PC-3 (cell line): ENCODE measurements around the gene PCDH1. TPM values are rescaled to one million over a fixed set of nuclear protein-coding genes. Genes with fewer than 3 reads are reported as not detected.

ENCODE experiments used
- ATAC-seq: fragments of 200-7000 bp; cut with Tn5 transposase; 2 replicates; pipeline ENCODE4 v1.9.1; 2020; ENCODE audit warnings: mild to moderate bottlenecking, moderate library complexity
- BruUV-seq: library from RNA; stranded (reverse); fragments of 400-500 nt; replicated peaks from 2 replicates; lab custom pipeline; 2021; lab: Mats Ljungman, UMichigan
- CTCF ChIA-PET: fragments of 300-600 bp; sonication (Branson Sonifier 250); formaldehyde crosslinking; loops from one replicate; lab custom pipeline; 2022; ENCODE audit warnings: antibody characterized with exemption; lab: Charles Lee
- POLR2A ChIA-PET: fragments of 300-600 bp; sonication (Branson Sonifier 250); formaldehyde crosslinking; loops from one replicate; lab custom pipeline; 2022; ENCODE audit warnings: antibody characterized with exemption; ENCODE audit not compliant: unreplicated experiment; lab: Charles Lee
- DNase-seq: peaks from one replicate; pipeline ENCODE4 v3.0.0-alpha.2; 2015
- H2AFZ ChIP-seq: fragments of 300-600 bp; sonication (generic); 2 replicates; pipeline ENCODE4 v1.6.0; 2016; ENCODE audit warnings: antibody characterized with exemption, low read length
- H3F3A ChIP-seq: fragments of 300-600 bp; sonication (generic); one replicate; pipeline ENCODE4 v1.6.0; 2017; ENCODE audit warnings: antibody characterized with exemption, low read length, control low read depth, mild to moderate bottlenecking; ENCODE audit not compliant: unreplicated experiment
- H3K27ac ChIP-seq: fragments of 300-600 bp; sonication (generic); 2 replicates; pipeline ENCODE4 v1.5.1; 2016; ENCODE audit warnings: mild to moderate bottlenecking, low read length
- H3K27me3 ChIP-seq: fragments of 300-600 bp; sonication (generic); 2 replicates; pipeline ENCODE4 v1.6.1; 2016; ENCODE audit warnings: low read length, mixed read lengths
- H3K36me3 ChIP-seq: fragments of 300-600 bp; sonication (generic); 2 replicates; pipeline ENCODE4 v1.6.1; 2016; ENCODE audit warnings: low read depth, mixed run types, low read length, mixed read lengths
- H3K4me1 ChIP-seq: fragments of 300-600 bp; sonication (generic); 2 replicates; pipeline ENCODE4 v1.5.1; 2016; ENCODE audit warnings: low read length; ENCODE audit not compliant: insufficient read depth
- H3K4me2 ChIP-seq: fragments of 300-600 bp; sonication (generic); 2 replicates; pipeline ENCODE4 v1.6.0; 2016; ENCODE audit warnings: low read length
- H3K4me3 ChIP-seq: fragments of 300-600 bp; sonication (generic); 2 replicates; pipeline ENCODE4 v1.5.1; 2016; ENCODE audit warnings: mild to moderate bottlenecking, low read length, mixed read lengths
- H3K79me2 ChIP-seq: fragments of 300-600 bp; sonication (generic); 2 replicates; pipeline ENCODE4 v1.6.1; 2017; ENCODE audit warnings: low read length, mixed read lengths
- H3K9ac ChIP-seq: fragments of 300-600 bp; sonication (generic); 2 replicates; pipeline ENCODE4 v1.6.0; 2016; ENCODE audit warnings: mild to moderate bottlenecking, low read length
- H3K9me2 ChIP-seq: fragments of 300-600 bp; sonication (generic); replicated peaks from 2 replicates; pipeline ENCODE4 v1.6.1; 2016; ENCODE audit warnings: mixed run types, low read length, mixed read lengths
- H3K9me3 ChIP-seq: fragments of 300-600 bp; sonication (generic); 2 replicates; pipeline ENCODE4 v1.6.1; 2016; ENCODE audit warnings: low read length, mixed read lengths
- H4K20me1 ChIP-seq: fragments of 300-600 bp; sonication (generic); 2 replicates; pipeline ENCODE4 v1.6.1; 2016; ENCODE audit warnings: low read length, mixed read lengths
- EZH2 ChIP-seq: fragments of 300-600 bp; sonication (generic); IDR thresholded peaks from one replicate; pipeline ENCODE4 v1.6.1; 2017; ENCODE audit warnings: antibody characterized with exemption, mild to moderate bottlenecking, low read length; ENCODE audit not compliant: unreplicated experiment
- EZH2phosphoT487 ChIP-seq: fragments of 300-600 bp; sonication (generic); IDR thresholded peaks from 2 replicates; pipeline ENCODE4 v1.6.1; 2018; ENCODE audit warnings: mild to moderate bottlenecking, antibody characterized with exemption, low read length, borderline replicate concordance
- intact Hi-C: fragments of 100-400 bp; cut with micrococcal nuclease; formaldehyde crosslinking; loops from 2 replicates; pipeline ENCODE4 v1.9.0; 2023
- total RNA-seq: library from RNA; depleted of rRNA; stranded (reverse); fragments of >200 nt; gene quantifications from 2 replicates; pipeline ENCODE4 v1.2.3, GENCODE V29; 2014
- TF ChIP-seq, protein P1 (sequence below): fragments of 300-600 bp; sonication (generic); conservative IDR thresholded peaks from 2 replicates; pipeline ENCODE4 v1.5.1; 2017; ENCODE audit warnings: antibody characterized with exemption, low read depth, mild to moderate bottlenecking, low read length

Gene PCDH1
- total RNA-seq, 1 experiment from 2014 or later = 55.8 TPM

DNA sequence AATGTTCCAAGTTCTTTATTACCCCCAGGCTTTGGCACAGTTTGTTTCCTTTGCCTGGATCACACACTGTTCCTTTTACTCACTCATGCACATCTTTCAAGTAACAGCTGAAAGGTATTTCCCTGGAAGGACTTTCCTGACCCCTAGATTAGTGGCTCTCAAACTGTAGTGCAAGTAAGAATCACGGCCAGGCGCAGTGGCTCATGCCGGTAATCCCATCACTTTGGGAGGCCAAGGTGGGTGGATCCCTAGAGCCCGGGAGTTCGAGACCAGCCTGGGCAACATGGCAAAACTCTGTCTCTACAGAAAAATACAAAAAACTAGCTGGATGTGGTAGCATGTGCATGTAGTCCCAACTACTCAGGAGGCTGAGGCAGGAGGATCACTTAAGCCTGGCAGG is 26.3 kb upstream of the PCDH1 start:
- CTCF ChIA-PET = no interaction called here
- intact Hi-C loops = no loop called here
- Histone ChIP-seq H3K9me2 (no peaks in the 10 kb centered on the region), H2AFZ (no peak overlapping the region), H3K4me2 (no peak overlapping the region), H3K4me3 (no peak overlapping the region), H3K4me1 (peaks cover 5% of the 10 kb centered on the region; the same call in 1 of the 2 replicates), H3F3A (no peaks in the 10 kb centered on the region), H3K36me3 (no peaks in the 10 kb centered on the region), H3K9ac (no peak overlapping the region), H4K20me1 (no peaks in the 10 kb centered on the region), H3K27ac (no peak overlapping the region), H3K9me3 (no peaks in the 10 kb centered on the region), H3K79me2 (no peaks in the 10 kb centered on the region), H3K27me3 (no peaks in the 10 kb centered on the region)
- DNase-seq (no peak), ATAC-seq (no peak)
- POLR2A ChIA-PET = interaction anchor here (1.1 kb wide), 1 partner anchor 19 kb away, joined by 3 read pairs; the partner anchor contains the start of gene DELE1
- TF ChIP-seq EZH2 (no peak), EZH2phosphoT487 (no peak)
- TF ChIP-seq, protein P1, sequence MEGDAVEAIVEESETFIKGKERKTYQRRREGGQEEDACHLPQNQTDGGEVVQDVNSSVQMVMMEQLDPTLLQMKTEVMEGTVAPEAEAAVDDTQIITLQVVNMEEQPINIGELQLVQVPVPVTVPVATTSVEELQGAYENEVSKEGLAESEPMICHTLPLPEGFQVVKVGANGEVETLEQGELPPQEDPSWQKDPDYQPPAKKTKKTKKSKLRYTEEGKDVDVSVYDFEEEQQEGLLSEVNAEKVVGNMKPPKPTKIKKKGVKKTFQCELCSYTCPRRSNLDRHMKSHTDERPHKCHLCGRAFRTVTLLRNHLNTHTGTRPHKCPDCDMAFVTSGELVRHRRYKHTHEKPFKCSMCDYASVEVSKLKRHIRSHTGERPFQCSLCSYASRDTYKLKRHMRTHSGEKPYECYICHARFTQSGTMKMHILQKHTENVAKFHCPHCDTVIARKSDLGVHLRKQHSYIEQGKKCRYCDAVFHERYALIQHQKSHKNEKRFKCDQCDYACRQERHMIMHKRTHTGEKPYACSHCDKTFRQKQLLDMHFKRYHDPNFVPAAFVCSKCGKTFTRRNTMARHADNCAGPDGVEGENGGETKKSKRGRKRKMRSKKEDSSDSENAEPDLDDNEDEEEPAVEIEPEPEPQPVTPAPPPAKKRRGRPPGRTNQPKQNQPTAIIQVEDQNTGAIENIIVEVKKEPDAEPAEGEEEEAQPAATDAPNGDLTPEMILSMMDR = no peak
- no TSS peak for BruUV-seq

DNA sequence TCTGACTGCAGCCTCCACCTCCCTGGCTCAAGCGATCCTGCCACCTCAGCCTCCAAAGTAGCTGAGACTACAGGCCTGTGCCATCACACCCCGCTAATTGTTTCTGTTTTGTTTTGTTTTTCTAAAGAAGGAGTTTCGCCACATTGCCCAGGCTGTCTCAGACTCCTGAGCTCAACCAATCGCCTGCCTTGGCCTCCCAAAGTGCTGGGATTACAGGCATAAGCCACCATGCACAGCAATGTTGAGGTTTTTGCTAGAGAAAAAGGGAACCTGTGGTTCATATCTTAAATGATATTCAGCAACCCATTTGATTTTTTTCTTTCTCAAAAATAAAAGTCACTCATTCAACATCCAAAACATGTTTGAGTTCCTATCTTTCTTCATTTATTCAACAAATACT is 25.1 kb upstream of the PCDH1 start:
- Histone ChIP-seq H3F3A (no peaks in the 10 kb centered on the region), H3K9me3 (no peaks in the 10 kb centered on the region), H3K9ac (no peak overlapping the region), H3K4me1 (no peaks in the 10 kb centered on the region), H2AFZ (no peak overlapping the region), H3K36me3 (no peaks in the 10 kb centered on the region), H4K20me1 (no peaks in the 10 kb centered on the region), H3K4me3 (no peak overlapping the region), H3K9me2 (no peaks in the 10 kb centered on the region), H3K4me2 (no peak overlapping the region), H3K79me2 (no peaks in the 10 kb centered on the region), H3K27me3 (no peaks in the 10 kb centered on the region), H3K27ac (no peak overlapping the region)
- TF ChIP-seq EZH2 (no peak), EZH2phosphoT487 (no peak)
- TF ChIP-seq, protein P1 = no peak
- ChIA-PET CTCF (no interaction called here), POLR2A (interaction anchor here (0.5 kb wide), 1 partner anchor 128 kb away, joined by 16 read pairs; no protein-coding TSS in a partner anchor)
- intact Hi-C loops = no loop called here
- ATAC-seq = no peak
- BruUV-seq = no TSS peak
- no peak for DNase-seq

DNA sequence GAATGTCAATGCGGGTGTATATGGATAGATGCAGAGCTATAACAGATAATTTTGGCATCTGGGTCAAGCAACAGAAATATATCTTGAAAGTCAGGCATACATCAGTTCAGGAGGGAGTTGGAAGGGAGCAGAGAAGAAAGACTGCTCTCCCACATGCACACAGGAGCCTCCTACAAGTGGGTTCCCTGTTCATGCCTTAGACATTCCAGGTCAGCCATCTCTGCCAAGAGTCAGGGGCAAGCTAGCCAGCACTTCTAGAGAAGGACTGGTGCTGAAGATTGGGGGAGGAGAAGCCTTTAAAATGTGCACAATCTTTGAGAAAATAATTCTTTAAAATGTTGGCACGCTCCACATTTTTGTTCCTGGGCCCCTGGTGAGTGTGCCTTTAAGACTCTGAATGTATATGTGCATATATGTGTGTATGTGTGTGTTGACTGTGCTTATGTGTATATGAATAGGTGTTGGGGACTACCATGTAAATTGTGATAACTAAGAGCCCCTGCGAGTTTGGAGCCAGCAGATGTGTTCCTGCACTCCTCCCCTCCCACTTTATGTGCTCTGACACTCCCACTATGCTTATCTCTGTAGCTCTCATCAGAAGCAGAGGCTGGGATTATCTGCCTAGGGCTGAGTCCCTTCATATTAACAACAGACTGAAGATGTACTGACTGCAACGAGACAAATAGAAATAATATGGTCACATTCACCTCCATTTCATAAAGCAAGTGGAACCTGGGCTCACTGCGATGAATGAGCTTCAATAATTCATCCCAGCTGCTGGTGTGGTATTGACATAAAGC is 24.0 kb upstream of the PCDH1 start:
- no peaks in the 10 kb centered on the region for H3F3A ChIP-seq
- intact Hi-C loops = no loop called here
- no peak overlapping the region for H2AFZ ChIP-seq
- TF ChIP-seq, protein P1 = no peak
- TF ChIP-seq EZH2 (no peak), EZH2phosphoT487 (no peak)
- no peaks in the 10 kb centered on the region for H3K9me3 ChIP-seq
- no peak overlapping the region for H3K9ac ChIP-seq
- H3K79me2 ChIP-seq = no peaks in the 10 kb centered on the region
- no peaks in the 10 kb centered on the region for H4K20me1 ChIP-seq
- H3K9me2 ChIP-seq = no peaks in the 10 kb centered on the region
- CTCF ChIA-PET = no interaction called here
- BruUV-seq = no TSS peak
- H3K4me2 ChIP-seq = no peak overlapping the region
- no peak overlapping the region for H3K27ac ChIP-seq
- DNase-seq (no peak), ATAC-seq (no peak)
- no peaks in the 10 kb centered on the region for H3K4me1 ChIP-seq
- H3K36me3 ChIP-seq = no peaks in the 10 kb centered on the region
- POLR2A ChIA-PET = no interaction called here
- no peaks in the 10 kb centered on the region for H3K27me3 ChIP-seq
- no peak overlapping the region for H3K4me3 ChIP-seq
